OCI-LY1 (cell line): Measurements from ENCODE around the gene GNG7.

ENCODE experiments used
- H2AFZ ChIP-seq: fragments of 200-600 bp; sonication (generic), shearing (Covaris generic); 2 replicates; pipeline ENCODE4 v1.6.0; 2014; ENCODE audit warnings: antibody characterized with exemption, mild to moderate bottlenecking, low read length
- H3F3A ChIP-seq: fragments of 200-600 bp; sonication (generic), shearing (Covaris generic); 2 replicates; pipeline ENCODE4 v1.6.0; 2014; ENCODE audit warnings: mild to moderate bottlenecking, antibody characterized with exemption, low read length, moderate library complexity; ENCODE audit not compliant: insufficient read depth
- H3K27ac ChIP-seq: fragments of 200-600 bp; sonication (generic); 2 replicates; pipeline ENCODE4 v1.5.1; 2014; ENCODE audit warnings: low read length, mixed run types, mild to moderate bottlenecking, low read depth; ENCODE audit not compliant: poor library complexity, severe bottlenecking
- H3K27me3 ChIP-seq: fragments of 200-600 bp; sonication (generic); 2 replicates; pipeline ENCODE4 v1.6.0; 2014; ENCODE audit warnings: antibody characterized with exemption, mild to moderate bottlenecking, low read length, moderate library complexity; ENCODE audit not compliant: insufficient read depth
- H3K36me3 ChIP-seq: fragments of 200-600 bp; sonication (generic); 2 replicates; pipeline ENCODE4 v1.6.1; 2014; ENCODE audit warnings: mild to moderate bottlenecking, antibody characterized with exemption, low read length, moderate library complexity, mixed read lengths; ENCODE audit not compliant: insufficient read depth
- H3K4me1 ChIP-seq: fragments of 200-600 bp; sonication (generic); 2 replicates; pipeline ENCODE4 v1.5.1; 2014; ENCODE audit warnings: mild to moderate bottlenecking, low read length, moderate library complexity; ENCODE audit not compliant: insufficient read depth, severe bottlenecking
- H3K4me2 ChIP-seq: fragments of 200-600 bp; sonication (generic), shearing (Covaris generic); 2 replicates; pipeline ENCODE4 v1.6.1; 2014; ENCODE audit warnings: low read length
- H3K4me3 ChIP-seq: fragments of 200-600 bp; sonication (generic); 2 replicates; pipeline ENCODE4 v1.5.1; 2014; ENCODE audit warnings: low read length, low read depth, mild to moderate bottlenecking, mixed read lengths; ENCODE audit not compliant: poor library complexity, severe bottlenecking
- H3K79me2 ChIP-seq: fragments of 200-600 bp; shearing (Covaris generic); 2 replicates; pipeline ENCODE4 v1.6.1; 2016; ENCODE audit warnings: mixed run types, low read length, mixed read lengths; ENCODE audit not compliant: insufficient read depth
- H3K9ac ChIP-seq: fragments of 200-600 bp; sonication (generic), shearing (Covaris generic); 2 replicates; pipeline ENCODE4 v1.6.1; 2014; ENCODE audit warnings: mild to moderate bottlenecking, low read length, mixed read lengths
- H3K9me2 ChIP-seq: fragments of 200-600 bp; sonication (generic), shearing (Covaris generic); 2 replicates; pipeline ENCODE4 v1.6.1; 2014; ENCODE audit warnings: low read depth, mild to moderate bottlenecking, low read length, mixed read lengths
- H3K9me3 ChIP-seq: fragments of 200-600 bp; shearing (Covaris generic); 2 replicates; pipeline ENCODE4 v1.6.1; 2014; ENCODE audit warnings: low read length, mixed read lengths
- H4K20me1 ChIP-seq: fragments of 200-600 bp; sonication (generic), shearing (Covaris generic); 2 replicates; pipeline ENCODE4 v1.6.0; 2016; ENCODE audit warnings: mild to moderate bottlenecking, low read length; ENCODE audit not compliant: insufficient read depth
- CTCF ChIP-seq: fragments of 200-600 bp; sonication (generic), shearing (Covaris generic); IDR thresholded peaks from 2 replicates; pipeline ENCODE4 v1.5.1; 2017; ENCODE audit warnings: mild to moderate bottlenecking, antibody characterized with exemption, low read length, moderate library complexity, mixed read lengths
- EZH2 ChIP-seq: fragments of 200-600 bp; sonication (generic), shearing (Covaris generic); IDR thresholded peaks from 2 replicates; pipeline ENCODE4 v1.8.0; 2017; ENCODE audit warnings: borderline replicate concordance, mixed run types, mild to moderate bottlenecking, antibody characterized with exemption, low read length, moderate library complexity, mixed read lengths

Gene GNG7

GRCh38 chr19:2462635-2463421 is 239.7 kb downstream of the GNG7 start:
- Histone ChIP-seq H3K9me3 (no peaks in the 10 kb centered on the region), H3K27ac (no peak overlapping the region)

DNA sequence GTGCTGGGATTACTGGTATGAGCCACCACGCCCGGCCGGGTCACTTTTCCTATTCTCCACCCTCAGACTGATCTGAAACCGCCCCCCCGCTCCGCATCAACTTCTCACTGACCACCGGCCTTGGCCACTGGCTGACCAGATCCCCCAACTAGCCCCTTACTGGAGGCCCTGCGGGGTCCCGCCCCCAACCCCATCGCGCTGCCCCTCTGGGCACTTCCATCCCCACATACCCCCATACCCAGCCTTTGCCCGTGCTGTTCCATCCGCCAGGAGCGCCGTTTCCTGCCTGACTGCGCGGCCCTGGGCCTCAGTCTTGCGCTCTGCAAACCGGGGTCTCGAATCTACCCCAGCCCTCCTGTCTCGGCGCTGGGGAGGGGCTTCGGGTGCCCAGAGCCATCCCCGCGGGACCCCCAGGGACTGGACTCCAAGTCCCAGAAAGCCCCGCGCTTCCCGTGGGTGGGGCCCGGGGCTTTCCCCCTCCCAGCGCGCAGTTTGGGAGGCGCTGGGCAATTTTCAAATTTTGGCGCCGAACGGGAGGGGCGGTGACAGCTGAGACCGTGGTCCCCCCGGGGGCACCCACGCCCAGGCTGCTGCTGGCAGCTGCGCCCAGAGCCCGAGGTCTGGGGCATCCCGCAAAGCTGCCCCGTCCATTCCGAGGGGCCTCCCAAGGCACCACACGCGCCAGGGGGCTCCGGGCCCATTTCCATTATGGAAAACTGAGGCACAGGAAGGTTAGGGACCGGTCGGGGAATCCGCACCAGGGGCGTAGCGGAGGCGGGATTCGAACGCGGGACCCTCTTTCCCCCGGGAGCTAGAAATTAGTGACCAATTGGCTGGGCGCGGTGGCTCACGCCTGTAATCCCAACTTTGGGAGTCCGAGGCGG is 240.5 kb downstream of the GNG7 start:
- H2AFZ ChIP-seq: no peak overlapping the region; the same call in 1 of the 2 replicates
- peaks cover 23% of the 10 kb centered on the region for H3K4me1 ChIP-seq
- H3K36me3 ChIP-seq: no peaks in the 10 kb centered on the region
- H3K27ac ChIP-seq: no peak overlapping the region
- no peaks in the 10 kb centered on the region for H3K9me3 ChIP-seq
- H4K20me1 ChIP-seq: no peaks in the 10 kb centered on the region
- TF ChIP-seq CTCF: no peak
- no peak for TF ChIP-seq EZH2
- peak overlapping the region; percentile 61 for H3K4me3 ChIP-seq
- H3K9ac ChIP-seq: peak overlapping the region; percentile 53
- H3K79me2 ChIP-seq: no peaks in the 10 kb centered on the region
- no peaks in the 10 kb centered on the region for H3K9me2 ChIP-seq
- 0 out of 2 replicates have a peak, but pooled peaks cover 5% of the 10 kb centered on the region for H3K27me3 ChIP-seq
- H3F3A ChIP-seq: peaks cover 6% of the 10 kb centered on the region; the same call in 1 of the 2 replicates
- H3K4me2 ChIP-seq: peak overlapping the region; percentile 75

More at GRCh38 chr19:2462635-2463421, 239.7 kb downstream of the GNG7 start:
- H3K4me2 ChIP-seq: peak overlapping the region; percentile 75
- H3F3A ChIP-seq: peaks cover 6% of the 10 kb centered on the region; the same call in 1 of the 2 replicates
- no peaks in the 10 kb centered on the region for H3K79me2 ChIP-seq
- peak overlapping the region; percentile 61 for H3K4me3 ChIP-seq
- no peaks in the 10 kb centered on the region for H3K36me3 ChIP-seq
- peaks cover 20% of the 10 kb centered on the region for H3K4me1 ChIP-seq
- TF ChIP-seq EZH2: no peak
- no peak for TF ChIP-seq CTCF
- H3K9ac ChIP-seq: peak overlapping the region; percentile 53
- no peak overlapping the region for H2AFZ ChIP-seq
- no peaks in the 10 kb centered on the region for H4K20me1 ChIP-seq
- 0 out of 2 replicates have a peak, but pooled peaks cover 5% of the 10 kb centered on the region for H3K27me3 ChIP-seq
- no peaks in the 10 kb centered on the region for H3K9me2 ChIP-seq
